GM21576 (cell line): ENCODE measurements around the gene DLG2.

Experiments
- ATAC-seq: cut with Tn5 transposase; IDR thresholded peaks from one replicate; pipeline ENCODE4 v1.9.1; 2021; ENCODE audit warnings: mild to moderate bottlenecking, moderate library complexity; ENCODE audit not compliant: unreplicated experiment

Gene DLG2

DNA sequence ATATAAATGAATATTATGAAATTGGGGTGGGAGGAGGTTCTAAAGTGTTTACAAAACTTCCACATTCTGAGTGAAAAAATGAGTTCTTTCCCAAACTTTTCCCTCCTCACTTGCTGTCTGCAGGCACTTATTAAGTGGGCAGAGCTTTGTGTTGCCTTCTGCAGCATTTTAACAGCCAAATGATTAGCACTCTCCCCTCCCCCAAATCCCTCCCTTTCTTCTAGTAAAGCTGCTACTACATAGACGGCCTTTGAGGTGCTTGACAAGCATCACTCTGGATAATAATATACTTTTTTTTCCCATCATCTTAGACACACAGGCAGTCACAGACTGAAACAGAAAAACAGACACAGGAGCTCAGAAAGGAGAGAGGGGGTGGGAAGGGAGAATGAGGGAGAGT, 493.5 kb downstream of the DLG2 start:
- ATAC-seq: no peak

GRCh38 chr11:85132851-85133585, 494.1 kb downstream of the DLG2 start:
- no peak for ATAC-seq

- no peak for ATAC-seq
Measured at GRCh38 chr11:85127349-85127748, 499.8 kb downstream of the DLG2 start.

DNA sequence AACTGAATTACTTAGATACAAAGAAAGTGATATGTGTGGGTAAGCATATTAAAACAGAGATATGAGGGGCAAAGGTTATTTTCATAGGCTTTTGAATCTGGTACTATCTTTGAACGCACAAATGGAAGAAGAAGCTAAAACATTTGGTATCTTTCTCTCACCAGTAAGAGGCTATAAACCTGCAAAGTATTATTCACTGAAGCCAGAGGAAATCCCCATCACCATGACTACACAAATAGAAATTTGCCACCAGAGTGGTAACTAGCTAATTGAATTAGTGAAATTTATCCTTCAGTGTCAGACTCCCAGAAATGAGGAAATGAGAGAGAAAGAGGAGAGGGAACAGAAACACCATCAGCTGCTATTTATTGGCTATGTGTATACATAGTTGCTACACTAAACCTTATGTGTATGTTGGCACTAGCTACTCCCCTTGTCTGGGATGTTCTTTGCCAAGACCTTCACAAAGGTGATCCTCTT, 503.4 kb downstream of the DLG2 start:
- peak; percentile 97 for ATAC-seq

- no peak for ATAC-seq
Measured at GRCh38 chr11:85118151-85118550, 509.0 kb downstream of the DLG2 start.

DNA sequence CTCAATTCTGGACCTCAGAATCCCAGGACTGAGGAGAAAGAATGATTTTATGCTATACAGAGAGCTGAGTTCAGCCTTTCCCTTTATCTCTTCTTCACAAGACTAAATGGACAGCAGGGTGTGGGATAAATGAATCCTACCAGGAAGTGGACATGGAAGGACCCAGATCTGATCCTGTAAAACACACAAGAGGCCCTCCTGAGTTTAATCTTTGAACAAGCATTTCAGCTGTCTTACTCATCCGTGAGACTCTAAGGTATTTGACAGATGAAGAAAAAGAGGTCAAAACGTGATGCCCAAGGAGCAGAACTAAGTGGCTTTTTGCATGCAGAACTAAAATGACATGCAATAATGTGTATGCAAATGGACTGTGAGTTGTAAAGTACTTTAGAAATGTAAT, 511.3 kb downstream of the DLG2 start:
- ATAC-seq: no peak

GRCh38 chr11:85114786-85115185, 512.4 kb downstream of the DLG2 start:
- ATAC-seq: no peak

DNA sequence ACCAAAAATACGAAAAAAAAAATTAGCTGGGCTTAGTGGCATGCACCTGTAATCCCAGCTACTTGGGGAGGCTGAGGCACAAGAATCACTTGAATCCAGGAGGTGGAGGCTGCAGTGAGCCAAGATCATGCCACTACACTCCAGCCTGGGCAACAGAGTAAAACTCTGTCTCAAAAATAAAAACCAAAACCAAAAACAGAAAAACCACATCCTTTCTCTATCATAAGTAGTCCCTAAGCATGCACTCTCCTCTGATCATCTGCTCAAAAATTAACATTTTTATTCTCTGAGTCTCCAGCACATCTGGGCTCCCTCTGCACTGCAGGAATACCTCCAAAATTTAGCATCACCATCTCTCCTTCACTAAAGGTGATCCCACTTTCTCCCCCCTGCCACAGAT, 516.9 kb downstream of the DLG2 start:
- peak; percentile 90 for ATAC-seq

- ATAC-seq: peak; percentile 75
Measured at GRCh38 chr11:85109141-85109540, 518.0 kb downstream of the DLG2 start.

- no peak for ATAC-seq
Measured at GRCh38 chr11:85105868-85106267, 521.3 kb downstream of the DLG2 start.

- ATAC-seq: no peak
Measured at GRCh38 chr11:85099522-85099921, 527.6 kb downstream of the DLG2 start.

- ATAC-seq: no peak
Measured at GRCh38 chr11:85098996-85099395, 528.1 kb downstream of the DLG2 start.

GRCh38 chr11:85096939-85097338, 530.2 kb downstream of the DLG2 start:
- ATAC-seq: peak; percentile 73

DNA sequence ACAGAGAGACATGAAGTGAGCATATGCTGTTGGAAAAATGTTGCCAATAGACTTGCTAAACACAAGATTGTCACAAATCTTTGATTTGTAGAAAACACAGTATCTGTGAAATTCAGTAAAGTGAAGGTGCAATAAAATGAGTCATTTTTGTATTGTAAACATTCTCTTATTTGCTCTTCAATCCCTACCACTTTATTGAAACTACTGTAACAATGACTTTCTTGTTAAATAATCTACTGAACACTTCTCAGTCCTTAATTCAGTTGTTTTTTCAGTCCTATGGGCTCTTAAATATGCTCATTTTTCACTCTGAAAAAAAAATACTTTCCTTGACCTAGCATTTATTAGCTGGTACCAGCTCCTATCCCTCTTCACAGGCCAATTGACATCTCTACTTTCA, 531.9 kb downstream of the DLG2 start:
- ATAC-seq: no peak

DNA sequence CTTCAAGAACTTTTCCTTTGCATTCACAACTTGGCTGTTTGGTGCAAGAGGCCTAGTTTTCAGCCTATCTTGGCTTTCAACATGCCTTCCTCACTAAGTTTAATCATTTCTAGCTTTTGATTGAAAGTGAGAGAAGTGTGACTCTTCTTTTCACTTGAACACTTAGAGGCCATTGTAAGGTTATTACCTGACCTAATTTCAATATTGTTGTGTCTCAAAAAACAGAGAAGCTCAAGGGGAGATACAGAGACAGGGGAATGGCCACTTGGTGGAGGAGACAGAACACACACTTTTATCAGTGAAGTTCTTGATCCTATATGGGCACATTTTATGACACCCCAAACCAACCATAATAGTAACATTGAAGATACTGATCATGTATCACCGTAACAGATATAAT, 532.3 kb downstream of the DLG2 start:
- no peak for ATAC-seq

GRCh38 chr11:85089654-85090053, 537.5 kb downstream of the DLG2 start:
- no peak for ATAC-seq

- ATAC-seq: no peak
Measured at GRCh38 chr11:85088286-85088685, 538.9 kb downstream of the DLG2 start.

DNA sequence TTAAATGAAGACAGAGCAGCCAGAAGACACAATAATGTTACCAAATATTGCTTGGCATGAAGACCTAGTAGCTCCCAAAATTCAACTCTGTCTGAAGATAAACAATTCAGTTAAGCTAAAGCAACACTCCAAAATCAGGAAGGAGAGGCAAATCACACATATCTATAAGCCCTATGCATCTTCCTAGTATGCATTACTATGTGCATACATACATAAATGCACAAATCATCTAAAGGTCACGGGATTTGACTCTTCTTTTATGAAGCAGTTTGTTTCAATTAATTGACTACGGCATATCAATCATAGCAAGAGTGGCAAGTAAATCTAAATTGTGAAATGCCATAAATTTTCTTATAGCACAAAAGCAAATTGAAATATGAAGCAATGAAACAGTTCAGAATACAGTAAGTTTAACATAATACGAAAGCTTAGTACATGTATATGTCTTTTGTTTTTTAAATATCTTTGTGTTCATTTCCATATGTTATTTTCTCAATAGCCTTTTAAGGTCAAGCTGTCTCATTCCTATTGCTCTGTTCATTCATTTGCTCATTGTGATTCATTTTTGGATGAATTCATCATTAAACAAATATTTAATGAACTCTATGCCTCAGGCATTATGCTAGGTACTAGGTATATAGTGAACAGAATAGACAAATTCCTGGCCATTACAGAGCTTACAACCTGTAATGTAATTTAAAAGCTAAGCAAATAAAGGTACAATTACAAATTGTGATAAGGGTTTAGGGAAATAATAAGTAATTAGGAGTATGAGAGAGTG, 540.5 kb downstream of the DLG2 start:
- ATAC-seq: no peak

DNA sequence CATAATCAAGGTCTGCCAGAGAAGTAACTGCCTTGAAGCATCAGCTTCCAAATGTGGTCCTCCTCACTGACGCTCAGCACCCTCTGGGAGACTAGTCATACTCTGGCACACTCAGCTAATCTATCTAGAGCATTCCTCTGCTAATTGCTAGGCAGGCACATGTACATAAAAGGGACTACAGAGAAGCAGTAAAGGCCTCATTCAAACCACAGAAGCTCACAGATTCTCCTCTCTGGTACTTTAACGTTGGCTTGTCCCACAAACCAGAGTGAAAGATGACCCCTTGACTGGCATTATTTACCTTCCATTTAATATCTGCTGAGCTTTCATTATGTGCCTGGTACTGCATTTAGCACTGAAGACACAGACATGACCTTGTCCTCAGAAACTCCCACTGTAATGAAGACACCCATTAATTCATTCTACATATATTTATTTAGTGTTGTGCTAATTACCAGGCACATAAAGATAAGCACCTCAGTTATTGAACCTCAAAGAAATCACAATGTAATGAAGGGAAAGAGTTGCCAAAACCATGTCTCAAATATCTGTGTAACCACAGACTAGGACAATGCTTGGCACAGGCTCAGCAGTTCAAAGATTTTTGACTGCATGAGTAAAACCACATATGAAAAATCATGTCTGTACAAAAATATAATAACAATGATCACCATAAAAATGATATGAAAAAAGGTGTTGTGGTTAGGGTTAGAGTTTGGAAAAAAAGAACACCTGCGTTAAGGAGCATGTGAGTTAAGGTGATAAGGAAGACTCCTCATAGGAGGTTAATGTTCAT, 550.4 kb downstream of the DLG2 start:
- no peak for ATAC-seq

GRCh38 chr11:85062659-85063058, 564.5 kb downstream of the DLG2 start:
- peak; percentile 100 for ATAC-seq

DNA sequence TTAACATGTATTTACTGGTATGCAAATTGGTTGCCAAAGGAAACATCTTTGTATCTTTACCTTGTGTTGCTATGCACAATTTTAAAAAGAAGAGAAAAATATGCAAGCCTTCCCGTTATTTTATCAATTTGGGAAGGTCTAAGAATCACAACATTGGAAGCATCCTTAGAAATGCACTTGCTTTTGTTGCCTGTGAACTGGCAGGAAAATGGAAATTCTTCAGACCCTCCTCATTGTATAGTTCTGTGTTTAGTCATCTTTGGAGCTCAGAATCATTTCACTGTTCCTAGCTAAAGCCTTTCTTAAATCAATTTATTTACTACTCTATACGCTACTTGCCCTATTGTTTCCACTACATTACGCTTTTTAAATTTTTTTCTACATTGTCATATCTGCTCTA, 574.5 kb downstream of the DLG2 start:
- ATAC-seq: no peak
